ENCODE measurements around the gene RAD9A. TPM values are rescaled to one million over a fixed set of nuclear protein-coding genes. Genes with fewer than 3 reads are reported as not detected.

The RAD9A gene
- total and polyA plus RNA-seq, 9 of the 15 experiments (the other 6 are each of a cell fraction or from before 2014, with no cell fraction given) = 1.4 to 41.2 (median 16.1) TPM

DNA sequence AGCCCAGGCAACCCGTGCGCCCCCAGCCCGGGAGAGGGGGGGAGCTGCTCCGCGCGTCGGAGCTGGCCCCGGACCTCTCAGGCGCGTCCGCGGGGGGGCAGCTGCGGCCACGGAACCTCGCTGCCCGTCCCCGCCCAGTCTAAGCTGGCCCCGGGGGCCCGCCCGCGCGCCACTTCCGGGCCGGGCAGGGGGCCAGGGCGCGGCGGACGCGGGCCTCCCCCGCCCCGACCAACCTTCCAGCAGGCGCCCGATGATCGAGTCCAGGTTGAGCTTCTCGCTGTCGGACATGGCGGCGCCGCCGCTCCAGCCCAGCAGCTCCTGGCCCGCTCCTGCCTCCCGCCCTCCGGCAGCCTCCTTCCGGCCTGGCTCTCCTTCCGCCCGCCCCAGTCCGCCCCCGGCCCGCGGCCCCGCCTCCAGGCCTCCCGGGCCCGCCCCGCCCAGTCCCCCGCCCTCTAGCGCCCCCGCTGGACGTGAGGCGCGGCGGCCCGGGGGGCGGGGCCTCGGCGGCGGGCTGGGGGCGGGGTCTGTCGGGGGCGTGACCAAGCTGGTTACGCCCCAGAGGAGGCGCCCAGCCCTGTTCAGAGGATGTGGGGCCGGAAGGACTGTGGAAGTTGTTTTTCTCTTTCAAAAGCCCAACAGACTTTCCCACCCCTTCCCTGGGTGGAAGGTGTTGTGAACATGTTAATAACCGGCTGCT lies 9.9 kb downstream of the RAD9A start, which contains the start of gene PPP1CA (continued):
- TF ChIP-seq, protein P1, sequence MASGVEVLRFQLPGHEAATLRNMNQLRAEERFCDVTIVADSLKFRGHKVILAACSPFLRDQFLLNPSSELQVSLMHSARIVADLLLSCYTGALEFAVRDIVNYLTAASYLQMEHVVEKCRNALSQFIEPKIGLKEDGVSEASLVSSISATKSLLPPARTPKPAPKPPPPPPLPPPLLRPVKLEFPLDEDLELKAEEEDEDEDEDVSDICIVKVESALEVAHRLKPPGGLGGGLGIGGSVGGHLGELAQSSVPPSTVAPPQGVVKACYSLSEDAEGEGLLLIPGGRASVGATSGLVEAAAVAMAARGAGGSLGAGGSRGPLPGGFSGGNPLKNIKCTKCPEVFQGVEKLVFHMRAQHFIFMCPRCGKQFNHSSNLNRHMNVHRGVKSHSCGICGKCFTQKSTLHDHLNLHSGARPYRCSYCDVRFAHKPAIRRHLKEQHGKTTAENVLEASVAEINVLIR (CRISPR knock-in tag; IDR thresholded peaks at IDR 0.05) = no peak
- TF ChIP-seq ZNF263 (CRISPR knock-in tag; IDR thresholded peaks at IDR 0.05; ENCODE audit: borderline replicate concordance) (no peak), STAT5A (IDR thresholded peaks at IDR 0.05; ENCODE audit: borderline replicate concordance, low read length) (no peak), TARDBP (IDR thresholded peaks at IDR 0.05) (peak; percentile 28; the same call in 1 of the 2 replicates), ZNF311 (CRISPR knock-in tag; IDR thresholded peaks at IDR 0.05) (no peak), TFAM (CRISPR knock-in tag; conservative IDR thresholded peaks at IDR 0.05) (no peak), CBFA2T3 (IDR thresholded peaks at IDR 0.05) (no peak), ZNF41 (CRISPR knock-in tag; conservative IDR thresholded peaks at IDR 0.05) (no peak), SMAD2 (IDR thresholded peaks at IDR 0.05; ENCODE audit: low read depth, low read length) (no peak), TGIF2 (CRISPR knock-in tag; IDR thresholded peaks at IDR 0.05) (no peak; the same call in 1 of the 2 replicates), ARID1B (IDR thresholded peaks at IDR 0.05) (no peak), MAFG (tag; conservative IDR thresholded peaks at IDR 0.05) (no peak)
- TF ChIP-seq, protein P2, sequence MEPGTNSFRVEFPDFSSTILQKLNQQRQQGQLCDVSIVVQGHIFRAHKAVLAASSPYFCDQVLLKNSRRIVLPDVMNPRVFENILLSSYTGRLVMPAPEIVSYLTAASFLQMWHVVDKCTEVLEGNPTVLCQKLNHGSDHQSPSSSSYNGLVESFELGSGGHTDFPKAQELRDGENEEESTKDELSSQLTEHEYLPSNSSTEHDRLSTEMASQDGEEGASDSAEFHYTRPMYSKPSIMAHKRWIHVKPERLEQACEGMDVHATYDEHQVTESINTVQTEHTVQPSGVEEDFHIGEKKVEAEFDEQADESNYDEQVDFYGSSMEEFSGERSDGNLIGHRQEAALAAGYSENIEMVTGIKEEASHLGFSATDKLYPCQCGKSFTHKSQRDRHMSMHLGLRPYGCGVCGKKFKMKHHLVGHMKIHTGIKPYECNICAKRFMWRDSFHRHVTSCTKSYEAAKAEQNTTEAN (CRISPR knock-in tag; IDR thresholded peaks at IDR 0.05) = no peak
- TF ChIP-seq, protein P3, sequence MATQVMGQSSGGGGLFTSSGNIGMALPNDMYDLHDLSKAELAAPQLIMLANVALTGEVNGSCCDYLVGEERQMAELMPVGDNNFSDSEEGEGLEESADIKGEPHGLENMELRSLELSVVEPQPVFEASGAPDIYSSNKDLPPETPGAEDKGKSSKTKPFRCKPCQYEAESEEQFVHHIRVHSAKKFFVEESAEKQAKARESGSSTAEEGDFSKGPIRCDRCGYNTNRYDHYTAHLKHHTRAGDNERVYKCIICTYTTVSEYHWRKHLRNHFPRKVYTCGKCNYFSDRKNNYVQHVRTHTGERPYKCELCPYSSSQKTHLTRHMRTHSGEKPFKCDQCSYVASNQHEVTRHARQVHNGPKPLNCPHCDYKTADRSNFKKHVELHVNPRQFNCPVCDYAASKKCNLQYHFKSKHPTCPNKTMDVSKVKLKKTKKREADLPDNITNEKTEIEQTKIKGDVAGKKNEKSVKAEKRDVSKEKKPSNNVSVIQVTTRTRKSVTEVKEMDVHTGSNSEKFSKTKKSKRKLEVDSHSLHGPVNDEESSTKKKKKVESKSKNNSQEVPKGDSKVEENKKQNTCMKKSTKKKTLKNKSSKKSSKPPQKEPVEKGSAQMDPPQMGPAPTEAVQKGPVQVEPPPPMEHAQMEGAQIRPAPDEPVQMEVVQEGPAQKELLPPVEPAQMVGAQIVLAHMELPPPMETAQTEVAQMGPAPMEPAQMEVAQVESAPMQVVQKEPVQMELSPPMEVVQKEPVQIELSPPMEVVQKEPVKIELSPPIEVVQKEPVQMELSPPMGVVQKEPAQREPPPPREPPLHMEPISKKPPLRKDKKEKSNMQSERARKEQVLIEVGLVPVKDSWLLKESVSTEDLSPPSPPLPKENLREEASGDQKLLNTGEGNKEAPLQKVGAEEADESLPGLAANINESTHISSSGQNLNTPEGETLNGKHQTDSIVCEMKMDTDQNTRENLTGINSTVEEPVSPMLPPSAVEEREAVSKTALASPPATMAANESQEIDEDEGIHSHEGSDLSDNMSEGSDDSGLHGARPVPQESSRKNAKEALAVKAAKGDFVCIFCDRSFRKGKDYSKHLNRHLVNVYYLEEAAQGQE (IDR thresholded peaks at IDR 0.05; ENCODE audit: borderline replicate concordance) = peak; percentile 79
- TF ChIP-seq, protein P3 (CRISPR knock-in tag; IDR thresholded peaks at IDR 0.05; ENCODE audit: low read depth) = peak; percentile 68; the same call in 1 of the 2 replicates
